NCI-H2171 treated with DMSO at 0.1 percent for 48 hours (cell line): Measurements from ENCODE around the gene MESP1.
"Not testable (repeated sequence)": the region's sequence is repeated elsewhere in the genome, so short reads cannot be mapped to it uniquely, and the experiment has no call there.

Experiments used
- DNase-seq: peaks from one replicate; lab custom pipeline; 2025; lab: John Stamatoyannopoulos, UW

Gene MESP1

DNA sequence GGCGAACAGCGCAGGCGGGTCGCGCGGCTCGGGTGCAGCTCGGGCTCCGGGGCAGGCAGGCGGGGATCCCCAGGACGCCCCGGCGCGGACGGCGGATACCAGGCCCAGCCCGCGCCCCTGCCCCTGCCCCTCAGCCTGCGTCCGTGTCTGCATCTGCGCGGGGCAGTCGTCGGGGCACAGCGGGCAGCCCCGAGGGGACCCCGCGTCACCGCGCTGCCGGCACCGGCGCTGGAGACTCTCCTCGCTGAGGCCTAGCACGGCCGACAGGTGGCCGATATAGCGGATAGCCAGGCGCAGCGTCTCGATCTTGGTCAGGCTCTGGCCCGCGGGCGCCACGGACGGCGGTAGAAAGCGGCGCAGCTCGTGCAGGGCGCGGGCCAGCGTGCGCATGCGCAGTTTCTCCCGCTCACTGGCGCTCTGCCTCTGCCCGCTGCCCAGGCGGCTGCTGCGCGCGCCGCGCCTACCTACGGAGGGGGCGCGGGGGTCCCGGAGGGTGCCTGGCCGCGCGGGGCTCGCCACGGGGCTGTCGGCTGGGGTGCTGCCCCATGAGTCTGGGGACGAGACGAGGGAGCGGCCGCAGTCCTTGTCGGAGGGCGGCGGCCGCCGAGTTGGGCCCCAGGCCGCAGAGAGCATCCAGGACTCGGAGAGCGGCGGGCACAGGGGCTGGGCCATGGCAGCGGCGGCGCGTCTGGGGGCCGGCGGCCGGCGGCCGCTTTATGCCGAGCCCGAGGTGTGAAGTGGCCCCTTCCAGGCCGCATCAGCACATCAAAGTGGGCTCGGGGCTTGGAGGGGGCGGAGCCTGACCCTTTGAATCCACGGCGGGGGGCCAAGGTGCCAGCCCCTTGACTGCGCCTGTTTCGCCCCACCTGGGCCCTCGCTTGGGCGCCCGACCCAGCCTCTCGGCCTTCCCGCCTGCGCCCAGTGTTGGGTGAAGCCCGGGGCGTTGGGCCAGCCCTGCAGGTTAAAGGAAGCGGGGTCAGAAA lies at the start of gene MESP1:
TSS of gene MESP1 (minus strand) at position 690 of the 983 bp plus-strand sequence. CDS start at position 672, 18 bp downstream.
- DNase-seq, result peak; percentile 92

GRCh38 chr15:89799918-89800498 lies 49.0 kb upstream of the MESP1 start:
- no peak for DNase-seq

DNA sequence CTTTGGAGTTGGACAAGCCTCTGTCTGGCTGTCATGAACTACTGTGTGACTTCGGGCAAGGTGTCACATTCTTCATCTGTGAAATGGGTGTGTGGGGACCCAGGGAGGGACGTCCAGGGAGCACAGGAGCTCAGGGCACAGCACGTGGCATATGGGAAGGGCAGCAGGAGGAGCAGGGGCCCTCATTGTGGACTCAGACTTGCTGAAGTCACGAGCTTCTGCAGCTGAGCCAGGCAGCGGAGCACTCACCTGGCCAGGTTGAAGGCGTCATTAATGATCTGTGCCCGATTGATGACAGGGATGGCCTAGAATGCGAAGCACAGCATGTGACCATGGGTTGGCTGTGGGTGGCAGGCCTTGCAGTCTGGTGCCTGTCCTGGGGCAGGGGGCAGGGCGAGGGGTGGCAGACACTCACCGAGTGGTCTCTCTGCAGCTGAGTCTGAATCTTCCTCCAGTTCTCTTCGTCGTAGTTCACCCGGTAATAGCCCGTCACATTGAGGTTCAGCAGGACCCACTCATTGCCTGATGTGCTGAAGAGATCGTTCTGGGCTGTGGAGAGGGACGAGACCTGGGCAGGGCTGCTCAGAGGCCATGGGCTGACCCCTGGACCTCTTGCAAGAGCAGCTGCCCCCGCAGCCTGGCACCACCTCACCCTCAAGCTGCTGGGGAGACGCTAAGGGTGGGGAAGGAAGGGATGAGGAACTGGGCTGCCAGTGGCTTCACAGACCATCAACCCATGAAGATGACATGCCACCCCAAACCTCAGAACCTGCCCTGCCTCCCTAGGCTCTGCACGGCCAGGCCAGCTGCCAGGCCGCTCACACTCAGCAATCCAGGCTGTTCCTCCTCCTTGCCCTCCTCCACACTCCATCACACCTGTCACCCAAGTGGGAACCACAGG lies 48.2 kb upstream of the MESP1 start:
- DNase-seq, result no peak

DNA sequence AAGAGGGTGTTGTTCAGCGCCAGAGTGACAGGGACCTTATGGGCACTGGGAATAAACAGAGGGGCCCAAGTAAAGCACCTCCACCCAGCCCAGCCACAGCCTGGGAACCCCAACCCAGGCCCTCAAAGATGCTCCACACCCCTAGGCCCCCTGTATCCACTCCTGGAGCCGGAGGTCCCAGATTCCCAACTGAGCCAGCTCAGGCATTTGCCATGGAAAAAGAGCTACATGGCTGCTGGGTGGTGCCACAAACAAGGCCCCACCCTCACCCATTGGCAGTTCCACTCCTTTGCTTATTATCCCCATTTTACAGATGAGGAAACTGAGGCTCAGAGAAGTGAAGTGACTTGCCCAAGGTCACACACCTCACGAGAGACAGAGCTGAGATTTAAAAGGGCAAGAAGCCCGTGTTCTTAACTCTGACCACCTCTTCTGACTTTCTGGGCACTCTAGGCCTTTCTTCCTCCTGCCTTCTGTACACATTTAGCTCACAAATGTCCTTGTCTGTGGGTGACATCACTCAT lies 46.7 kb upstream of the MESP1 start:
- DNase-seq, result no peak

- DNase-seq, result no peak
Observed at GRCh38 chr15:89795996-89796395, 44.9 kb upstream of the MESP1 start.

- no peak for DNase-seq
Observed at GRCh38 chr15:89794627-89795241, 43.7 kb upstream of the MESP1 start.

DNA sequence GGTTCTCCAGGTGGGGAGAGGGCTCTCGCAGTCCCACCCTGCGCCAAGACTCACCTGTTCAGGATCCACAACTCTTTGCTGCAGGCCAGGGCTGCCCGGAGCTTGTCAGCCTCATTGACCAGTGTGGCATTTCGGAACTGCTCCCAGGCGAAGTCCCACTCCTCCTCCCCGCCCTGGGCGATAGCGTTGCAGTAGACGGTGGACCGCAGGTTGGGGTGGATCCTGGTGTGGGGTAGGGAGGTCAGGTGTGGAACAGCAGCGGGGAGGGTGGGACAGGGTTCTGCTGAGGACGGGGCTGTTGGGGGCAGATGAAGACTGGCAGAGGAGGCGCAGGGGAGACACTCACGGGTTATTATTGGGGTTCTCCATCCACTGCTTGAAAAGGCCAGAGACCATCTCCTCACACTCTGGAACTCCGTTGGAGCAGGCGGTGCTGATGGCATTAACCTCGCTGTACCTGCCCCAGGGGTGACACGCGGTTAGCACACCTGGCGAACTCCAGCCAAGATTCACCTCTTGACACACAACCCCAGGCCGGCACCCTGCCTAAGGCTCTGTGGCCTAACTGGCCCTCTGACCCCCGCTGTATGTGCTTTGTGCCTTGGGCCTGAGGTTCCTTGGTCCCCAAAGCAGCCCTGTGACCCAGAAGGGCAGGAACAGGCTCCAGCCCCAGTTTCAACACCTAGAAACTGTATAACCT lies 41.2 kb upstream of the MESP1 start:
- no peak for DNase-seq

GRCh38 chr15:89790661-89791060 lies 39.6 kb upstream of the MESP1 start:
- DNase-seq, result no peak

GRCh38 chr15:89790206-89790605 lies 39.2 kb upstream of the MESP1 start:
- DNase-seq, result no peak

- not testable (repeated sequence) for DNase-seq
Observed at GRCh38 chr15:89788585-89788984, 37.5 kb upstream of the MESP1 start.

DNA sequence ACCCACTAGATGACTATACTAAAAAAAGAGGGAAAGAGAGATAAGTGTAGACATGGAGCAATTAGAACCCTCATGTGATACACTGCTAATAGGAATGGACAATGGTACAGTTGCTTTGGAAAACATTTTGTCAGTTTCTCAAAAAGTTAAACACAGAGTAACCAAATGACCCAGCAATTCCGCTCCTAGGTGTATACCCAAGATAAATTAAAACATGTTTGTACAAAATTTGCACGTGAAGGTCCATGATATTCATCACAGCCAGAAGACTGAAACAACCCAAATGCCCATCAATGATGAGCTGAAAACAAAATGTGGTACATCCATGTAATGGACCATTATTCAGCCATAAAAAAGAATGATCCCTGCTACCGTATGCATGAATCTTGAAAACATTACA lies 36.9 kb upstream of the MESP1 start:
- no peak for DNase-seq

GRCh38 chr15:89785774-89786140 lies 34.7 kb upstream of the MESP1 start:
- no peak for DNase-seq

DNA sequence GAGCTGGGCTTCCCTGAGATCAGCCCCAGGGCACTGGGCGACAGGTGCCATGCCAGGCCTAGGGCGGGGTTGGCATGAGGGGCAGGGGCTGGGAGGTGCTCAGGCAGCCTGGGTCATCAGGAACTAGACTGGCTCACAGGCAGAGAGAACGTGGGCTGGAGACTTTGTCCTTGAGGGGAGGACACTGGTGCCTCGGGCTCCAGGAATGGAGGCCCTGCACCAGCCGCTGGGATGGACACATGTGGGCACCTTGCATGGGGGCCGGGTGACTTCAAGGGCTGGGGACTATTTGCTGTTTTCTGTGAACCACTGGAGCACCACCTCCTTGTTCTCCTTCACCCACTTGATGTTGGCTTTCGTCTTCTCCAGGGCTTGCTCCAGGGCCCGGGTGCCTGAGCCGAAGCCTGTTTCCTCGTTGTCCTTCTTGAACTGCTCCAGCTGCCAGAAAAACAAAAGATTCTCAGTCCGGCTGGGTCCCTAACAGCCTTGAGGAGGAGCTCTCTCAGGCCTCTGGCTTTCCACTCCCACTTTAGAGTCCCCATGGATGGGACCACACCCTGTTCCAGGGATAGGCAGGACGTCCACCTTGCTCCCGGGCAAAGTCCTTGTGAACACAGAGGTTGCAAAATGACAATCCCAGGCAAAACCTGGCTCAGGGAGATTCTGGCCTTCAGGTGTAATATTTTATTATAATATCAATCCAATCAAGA lies 34.2 kb upstream of the MESP1 start:
- DNase-seq, result no peak

DNA sequence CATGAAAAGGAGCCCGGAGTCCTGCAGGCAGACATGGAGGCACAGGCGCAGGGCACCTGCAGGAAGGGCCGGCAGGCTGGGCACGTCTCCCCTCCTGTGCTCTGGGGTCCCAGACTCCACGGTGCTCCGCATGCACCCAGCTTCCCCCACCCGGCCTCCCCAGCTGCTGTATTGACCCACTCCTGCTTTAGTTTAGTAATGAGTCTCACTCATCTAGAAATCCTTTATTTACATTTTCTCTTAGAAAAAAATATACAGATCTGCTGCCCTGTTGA lies 33.6 kb upstream of the MESP1 start:
- no peak for DNase-seq

DNA sequence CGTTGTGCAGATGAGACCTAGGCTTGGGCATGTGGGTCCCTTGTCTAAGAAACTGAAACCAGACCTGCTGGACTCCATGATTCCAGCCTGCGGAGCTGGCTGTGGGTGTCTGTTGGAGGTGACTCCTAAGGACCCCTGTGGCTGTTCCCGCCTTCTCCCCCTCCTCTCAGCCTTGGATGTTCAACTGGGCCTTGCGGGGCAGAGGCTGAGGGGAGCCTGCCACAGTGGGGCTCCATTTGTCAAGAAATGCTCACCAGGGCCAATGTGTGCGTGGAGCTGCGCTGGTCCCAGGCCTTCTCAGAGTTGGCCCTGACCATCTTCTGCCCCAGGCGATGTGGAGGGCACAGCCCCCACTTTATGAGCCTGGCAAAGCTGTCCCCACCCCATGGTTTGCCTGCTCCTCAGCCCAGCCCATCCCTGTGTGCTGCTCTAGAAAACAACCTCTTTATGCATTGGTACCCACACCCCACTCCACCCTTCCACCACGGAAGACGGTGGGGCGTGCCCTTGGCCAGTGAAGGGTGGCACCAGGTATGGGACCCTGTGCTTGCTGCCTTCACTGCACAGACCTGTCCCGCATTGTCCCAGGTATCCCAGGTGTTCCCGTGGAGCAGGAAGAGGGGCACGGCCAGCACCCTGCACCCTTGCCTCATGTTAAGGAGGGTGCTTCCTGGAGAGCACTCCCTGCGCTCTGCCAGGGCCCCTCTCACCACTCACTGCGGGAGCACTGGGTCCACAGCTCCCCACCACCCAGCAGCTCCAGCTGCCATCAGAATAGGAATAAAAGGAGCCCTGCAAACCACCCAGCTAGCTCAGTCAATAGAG lies 33.0 kb upstream of the MESP1 start:
- no peak for DNase-seq

DNA sequence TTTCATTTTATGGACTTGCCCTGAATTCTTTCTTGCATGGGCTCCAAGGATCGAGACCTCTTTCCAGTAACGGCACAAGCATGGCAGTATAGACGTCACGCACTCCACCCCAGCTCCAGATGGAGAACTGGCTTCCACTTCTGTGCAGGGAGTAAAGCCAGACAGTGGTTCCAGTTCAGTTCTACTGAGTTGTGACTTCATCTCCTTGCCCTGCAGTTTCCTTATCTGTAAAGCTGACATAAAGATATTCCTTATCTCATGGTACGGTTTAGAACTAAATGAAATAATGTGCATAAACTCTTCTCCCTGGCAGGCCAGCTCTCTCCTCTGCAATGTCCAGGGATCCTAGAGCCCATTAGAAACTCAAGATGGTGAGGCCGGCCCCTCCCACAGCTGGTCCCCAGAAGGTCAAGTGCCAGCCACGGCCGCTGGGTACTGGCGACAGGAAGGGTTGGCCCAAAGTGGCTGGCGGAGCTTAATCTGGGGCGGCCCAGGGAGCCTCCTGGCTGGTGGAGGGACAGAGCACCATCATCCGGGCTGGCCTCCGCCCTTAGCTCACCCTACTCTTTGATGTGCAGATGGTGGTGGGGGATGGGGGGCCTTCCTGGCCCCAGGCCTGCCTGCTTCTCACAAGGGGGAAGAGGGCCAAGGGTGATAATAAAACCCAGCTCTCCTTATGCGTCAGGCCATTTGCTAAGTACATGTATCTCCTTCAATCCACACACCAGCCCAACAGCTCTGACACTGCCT lies 32.2 kb upstream of the MESP1 start:
- DNase-seq, result no peak

GRCh38 chr15:89782619-89782950 lies 31.5 kb upstream of the MESP1 start:
- DNase-seq, result not testable (repeated sequence)

DNA sequence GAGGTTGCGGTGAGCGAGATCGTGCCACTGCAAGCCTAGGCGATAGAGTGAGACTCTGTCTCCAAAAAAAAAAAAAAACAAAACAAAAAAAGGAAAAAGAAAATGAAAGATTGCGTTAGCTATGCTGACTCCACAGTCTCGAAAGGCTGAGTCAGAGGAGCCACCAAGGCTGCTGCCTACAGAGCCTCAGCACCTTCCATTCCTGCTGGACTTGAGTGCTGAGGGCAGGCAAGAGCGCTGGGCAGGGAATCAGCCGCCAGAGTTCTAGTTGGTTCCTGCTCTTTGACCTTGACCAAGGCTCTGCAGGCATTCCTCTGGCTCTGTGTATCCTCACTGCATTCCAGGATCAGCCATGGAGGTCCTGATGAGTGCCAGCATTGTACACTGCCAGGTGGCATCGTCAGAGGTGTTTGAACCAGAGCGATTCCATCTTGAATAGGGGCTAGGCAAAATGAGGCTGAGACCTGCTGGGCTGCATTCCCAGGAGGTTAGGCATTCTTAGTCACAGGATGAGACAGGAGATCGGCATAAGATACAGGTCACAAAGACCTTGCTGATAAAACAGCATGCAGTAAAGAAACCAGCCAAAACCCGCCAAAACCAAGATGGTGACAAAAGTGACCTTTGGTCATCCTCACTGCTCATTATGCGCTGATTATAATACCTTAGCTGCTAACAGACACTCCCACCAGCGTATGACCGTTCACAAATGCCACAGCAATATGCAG lies 31.0 kb upstream of the MESP1 start:
- no peak for DNase-seq
